ENCODE data around the gene ACTN1.

DNA sequence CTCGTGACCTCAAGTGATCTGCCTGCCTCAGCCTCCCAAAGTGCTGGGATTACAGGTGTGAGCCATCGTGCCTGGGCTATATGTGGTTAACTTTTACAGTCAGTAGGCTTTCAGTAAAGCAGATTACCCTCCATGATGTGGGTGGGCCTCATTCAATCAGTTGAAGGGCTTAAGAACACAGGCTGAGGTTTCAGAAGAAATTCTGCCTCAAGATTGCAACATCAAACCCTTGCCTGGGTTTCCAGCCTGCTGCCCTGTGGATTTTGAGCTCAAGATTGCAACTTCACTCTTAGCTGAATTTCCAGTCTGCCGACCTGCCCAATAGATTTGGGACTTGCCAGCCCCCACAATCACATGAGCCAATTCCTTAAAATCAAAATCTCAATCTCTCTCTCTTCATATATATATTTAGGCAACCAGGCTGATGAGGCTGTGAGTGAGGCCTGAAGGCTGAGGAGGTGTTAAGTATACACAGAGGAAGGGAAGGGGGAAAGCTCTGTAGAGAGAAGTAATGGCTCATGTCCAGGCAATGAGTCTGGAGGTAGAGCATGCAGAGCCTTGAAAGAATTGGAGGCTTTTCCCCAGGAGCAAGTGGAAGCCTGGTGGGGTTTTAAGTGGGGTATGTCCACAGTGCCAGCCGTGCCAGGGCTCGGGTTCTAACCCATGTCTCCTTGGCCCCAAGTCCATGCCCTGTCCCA is 33.3 kb upstream of the ACTN1 start:
- TF ChIP-seq, protein P1, sequence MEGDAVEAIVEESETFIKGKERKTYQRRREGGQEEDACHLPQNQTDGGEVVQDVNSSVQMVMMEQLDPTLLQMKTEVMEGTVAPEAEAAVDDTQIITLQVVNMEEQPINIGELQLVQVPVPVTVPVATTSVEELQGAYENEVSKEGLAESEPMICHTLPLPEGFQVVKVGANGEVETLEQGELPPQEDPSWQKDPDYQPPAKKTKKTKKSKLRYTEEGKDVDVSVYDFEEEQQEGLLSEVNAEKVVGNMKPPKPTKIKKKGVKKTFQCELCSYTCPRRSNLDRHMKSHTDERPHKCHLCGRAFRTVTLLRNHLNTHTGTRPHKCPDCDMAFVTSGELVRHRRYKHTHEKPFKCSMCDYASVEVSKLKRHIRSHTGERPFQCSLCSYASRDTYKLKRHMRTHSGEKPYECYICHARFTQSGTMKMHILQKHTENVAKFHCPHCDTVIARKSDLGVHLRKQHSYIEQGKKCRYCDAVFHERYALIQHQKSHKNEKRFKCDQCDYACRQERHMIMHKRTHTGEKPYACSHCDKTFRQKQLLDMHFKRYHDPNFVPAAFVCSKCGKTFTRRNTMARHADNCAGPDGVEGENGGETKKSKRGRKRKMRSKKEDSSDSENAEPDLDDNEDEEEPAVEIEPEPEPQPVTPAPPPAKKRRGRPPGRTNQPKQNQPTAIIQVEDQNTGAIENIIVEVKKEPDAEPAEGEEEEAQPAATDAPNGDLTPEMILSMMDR (conservative IDR thresholded peaks at IDR 0.05): no peak
- no peak for TF ChIP-seq ZFX (IDR thresholded peaks at IDR 0.05)
